CD4-positive, alpha-beta T cell treated with Interleukin-12 subunit alpha and Interleukin-12 subunit beta, for 1 hour (primary cell): Measurements from ENCODE around the gene DNAJC6.
"Not testable (repeated sequence)": the region's sequence is repeated elsewhere in the genome, so short reads cannot be mapped to it uniquely, and the experiment has no call there.

ENCODE experiments used
- DNase-seq: peaks from one replicate; pipeline ENCODE4 v3.0.0-alpha.2; 2020

Gene DNAJC6

GRCh38 chr1:65360648-65361047, 51.3 kb downstream of the DNAJC6 start:
- DNase-seq: no peak

GRCh38 chr1:65362545-65362944, 53.2 kb downstream of the DNAJC6 start:
- DNase-seq: no peak

- no peak for DNase-seq
Observed at GRCh38 chr1:65363484-65363883, 54.1 kb downstream of the DNAJC6 start.

- no peak for DNase-seq
Observed at GRCh38 chr1:65368403-65368802, 59.1 kb downstream of the DNAJC6 start.

GRCh38 chr1:65371544-65371943, 62.2 kb downstream of the DNAJC6 start:
- DNase-seq: no peak

- no peak for DNase-seq
Observed at GRCh38 chr1:65372557-65372956, 63.2 kb downstream of the DNAJC6 start.

- no peak for DNase-seq
Observed at GRCh38 chr1:65377496-65378246, 68.3 kb downstream of the DNAJC6 start.

- DNase-seq: no peak
Observed at GRCh38 chr1:65378247-65378946, 69.1 kb downstream of the DNAJC6 start.

- not testable (repeated sequence) for DNase-seq
Observed at GRCh38 chr1:65384426-65384825, 75.1 kb downstream of the DNAJC6 start.

- no peak for DNase-seq
Observed at GRCh38 chr1:65386439-65386838, 77.1 kb downstream of the DNAJC6 start.

- no peak for DNase-seq
Observed at GRCh38 chr1:65387821-65388220, 78.5 kb downstream of the DNAJC6 start.

GRCh38 chr1:65388908-65389695, 79.8 kb downstream of the DNAJC6 start:
- DNase-seq: no peak

GRCh38 chr1:65392497-65392896, 83.2 kb downstream of the DNAJC6 start:
- no peak for DNase-seq

- no peak for DNase-seq
Observed at GRCh38 chr1:65393347-65393746, 84.0 kb downstream of the DNAJC6 start.

GRCh38 chr1:65393928-65394327, 84.6 kb downstream of the DNAJC6 start:
- DNase-seq: no peak

GRCh38 chr1:65395887-65396612, 86.7 kb downstream of the DNAJC6 start:
- no peak for DNase-seq

- DNase-seq: no peak
Observed at GRCh38 chr1:65398083-65398482, 88.7 kb downstream of the DNAJC6 start.

GRCh38 chr1:65399003-65399402, 89.7 kb downstream of the DNAJC6 start:
- no peak for DNase-seq

- DNase-seq: no peak
Observed at GRCh38 chr1:65401612-65402011, 92.3 kb downstream of the DNAJC6 start.

- no peak for DNase-seq
Observed at GRCh38 chr1:65404941-65405340, 95.6 kb downstream of the DNAJC6 start.

- no peak for DNase-seq
Observed at GRCh38 chr1:65407877-65408276, 98.5 kb downstream of the DNAJC6 start.

GRCh38 chr1:65409314-65409713, 100.0 kb downstream of the DNAJC6 start:
- no peak for DNase-seq

- no peak for DNase-seq
Observed at GRCh38 chr1:65409816-65410326, 100.5 kb downstream of the DNAJC6 start.
